Left ventricle myocardium inferior (tissue), 1 donor: ENCODE measurements around the gene SNTA1. TPM values are rescaled to one million over a fixed set of nuclear protein-coding genes. Genes with fewer than 3 reads are reported as not detected.

Experiments
- DNase-seq: peaks from one replicate; pipeline ENCODE4 v3.0.0-alpha.2; 2020
- H3K27ac ChIP-seq: fragments of 200-600 bp; replicated peaks from 2 replicates; pipeline ENCODE4 v1.8.0; 2021
- H3K27me3 ChIP-seq: fragments of 200-600 bp; 2 replicates; pipeline ENCODE4 v1.8.0; 2021; ENCODE audit warnings: low read depth
- H3K36me3 ChIP-seq: fragments of 200-600 bp; 2 replicates; pipeline ENCODE4 v1.8.0; 2021
- H3K4me1 ChIP-seq: fragments of 200-600 bp; 2 replicates; pipeline ENCODE4 v1.8.0; 2021
- H3K4me3 ChIP-seq: fragments of 200-600 bp; 2 replicates; pipeline ENCODE4 v1.8.0; 2021; ENCODE audit warnings: mild to moderate bottlenecking, moderate library complexity
- H3K9me3 ChIP-seq: fragments of 200-600 bp; replicated peaks from 2 replicates; pipeline ENCODE4 v1.8.0; 2021
- intact Hi-C: fragments of 100-400 bp; cut with micrococcal nuclease; formaldehyde crosslinking; loops from one replicate; pipeline ENCODE4 v1.11.0; 2022
- total RNA-seq: library from RNA; stranded (reverse); fragmentation: NEBNext Ultra II Directional; extraction: Animal tissue kit (Norgen Biotek cat#: 25700); gene quantifications from one replicate; pipeline ENCODE4 v1.2.1, GENCODE V29; 2021
- TF ChIP-seq, protein P1 (sequence below): fragments of 200-600 bp; IDR thresholded peaks from 2 replicates; pipeline ENCODE4 v1.8.0; 2021; ENCODE audit warnings: antibody characterized with exemption, mild to moderate bottlenecking, borderline replicate concordance
- donor health status: DM: no; HTN: yes; CAD: no; lungs with severe emphysema.

SNTA1 gene
- total RNA-seq, 1 donor from 2014 or later = 202 TPM

DNA sequence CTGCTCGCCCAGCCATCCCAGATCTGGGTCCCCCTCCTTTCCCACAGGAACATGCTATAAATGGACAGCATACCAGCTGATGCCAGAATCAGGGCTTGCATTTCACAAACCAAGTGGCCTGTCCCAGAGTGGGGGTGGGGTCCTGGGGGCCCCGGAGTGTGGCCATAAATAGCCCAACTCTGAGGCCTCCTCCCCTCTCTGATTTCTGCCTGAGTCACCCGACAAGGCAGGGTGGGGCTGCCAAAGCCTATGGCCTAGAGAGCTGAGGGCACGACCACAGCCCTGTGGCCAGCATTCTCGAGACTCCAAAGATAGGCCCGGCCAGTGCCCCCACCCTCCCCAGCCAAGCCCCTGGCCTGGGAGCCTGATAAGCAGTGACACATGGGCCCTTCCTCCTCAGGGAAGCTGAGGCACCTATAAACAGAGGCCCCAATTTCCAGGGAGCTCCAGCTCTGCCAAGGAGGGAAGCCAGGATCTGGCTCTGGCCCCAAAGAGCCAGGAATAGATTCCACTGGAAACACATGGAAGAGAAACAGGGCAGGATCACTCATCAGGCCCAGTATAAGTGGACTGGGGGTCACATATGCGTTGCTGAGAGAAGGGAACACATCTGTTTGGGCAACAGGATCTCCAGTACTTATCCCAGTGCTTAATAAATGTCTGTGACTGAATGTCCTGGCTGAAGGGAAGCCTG, 20.3 kb downstream of the SNTA1 start:
- H3K4me1 ChIP-seq = peaks cover 94% of the 10 kb centered on the region
- intact Hi-C loops = no loop called here
- H3K9me3 ChIP-seq = no peaks in the 10 kb centered on the region
- H3K4me3 ChIP-seq = no peak overlapping the region
- peak; percentile 79 for DNase-seq
- no peaks in the 10 kb centered on the region for H3K27me3 ChIP-seq
- TF ChIP-seq, protein P1, sequence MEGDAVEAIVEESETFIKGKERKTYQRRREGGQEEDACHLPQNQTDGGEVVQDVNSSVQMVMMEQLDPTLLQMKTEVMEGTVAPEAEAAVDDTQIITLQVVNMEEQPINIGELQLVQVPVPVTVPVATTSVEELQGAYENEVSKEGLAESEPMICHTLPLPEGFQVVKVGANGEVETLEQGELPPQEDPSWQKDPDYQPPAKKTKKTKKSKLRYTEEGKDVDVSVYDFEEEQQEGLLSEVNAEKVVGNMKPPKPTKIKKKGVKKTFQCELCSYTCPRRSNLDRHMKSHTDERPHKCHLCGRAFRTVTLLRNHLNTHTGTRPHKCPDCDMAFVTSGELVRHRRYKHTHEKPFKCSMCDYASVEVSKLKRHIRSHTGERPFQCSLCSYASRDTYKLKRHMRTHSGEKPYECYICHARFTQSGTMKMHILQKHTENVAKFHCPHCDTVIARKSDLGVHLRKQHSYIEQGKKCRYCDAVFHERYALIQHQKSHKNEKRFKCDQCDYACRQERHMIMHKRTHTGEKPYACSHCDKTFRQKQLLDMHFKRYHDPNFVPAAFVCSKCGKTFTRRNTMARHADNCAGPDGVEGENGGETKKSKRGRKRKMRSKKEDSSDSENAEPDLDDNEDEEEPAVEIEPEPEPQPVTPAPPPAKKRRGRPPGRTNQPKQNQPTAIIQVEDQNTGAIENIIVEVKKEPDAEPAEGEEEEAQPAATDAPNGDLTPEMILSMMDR = no peak
- no peaks in the 10 kb centered on the region for H3K36me3 ChIP-seq
- peak overlapping the region; percentile 91 for H3K27ac ChIP-seq

- Histone ChIP-seq H3K36me3 (peaks cover 20% of the 10 kb centered on the region), H3K4me3 (peak overlapping the region; percentile 24), H3K27ac (peak overlapping the region; percentile 91), H3K9me3 (no peaks in the 10 kb centered on the region), H3K27me3 (no peaks in the 10 kb centered on the region), H3K4me1 (peaks cover 80% of the 10 kb centered on the region)
- TF ChIP-seq, protein P1 = no peak
- DNase-seq = peak; percentile 84
- intact Hi-C loops = no loop called here
These were observed 24.2 kb downstream of the SNTA1 start for GRCh38 chr20:33419140-33419974.

DNA sequence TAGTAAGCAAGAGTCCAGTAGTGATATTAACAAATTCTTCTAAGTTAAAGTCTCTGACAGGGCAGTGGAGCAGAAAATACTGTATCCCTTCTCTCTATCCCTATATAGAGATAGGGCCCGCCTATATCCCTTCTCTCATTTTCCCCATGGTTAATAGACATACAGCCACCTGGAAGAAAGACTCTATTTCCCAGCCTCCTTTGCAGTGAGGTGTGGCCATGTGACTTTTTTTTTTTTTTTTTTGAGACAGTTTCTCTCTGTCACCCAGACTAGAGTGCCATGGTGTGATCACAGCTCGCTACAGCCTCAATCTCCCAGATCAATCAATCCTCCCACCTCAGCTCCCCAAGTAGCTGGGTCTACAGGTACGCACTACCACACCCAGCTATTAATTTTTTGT, 25.5 kb downstream of the SNTA1 start:
- TF ChIP-seq, protein P1 = no peak
- Histone ChIP-seq H3K36me3 (peaks cover 25% of the 10 kb centered on the region), H3K4me1 (peaks cover 68% of the 10 kb centered on the region), H3K4me3 (no peak overlapping the region), H3K27me3 (no peaks in the 10 kb centered on the region), H3K27ac (peak overlapping the region; percentile 91), H3K9me3 (no peaks in the 10 kb centered on the region)
- DNase-seq = no peak
- intact Hi-C loops = no loop called here

DNA sequence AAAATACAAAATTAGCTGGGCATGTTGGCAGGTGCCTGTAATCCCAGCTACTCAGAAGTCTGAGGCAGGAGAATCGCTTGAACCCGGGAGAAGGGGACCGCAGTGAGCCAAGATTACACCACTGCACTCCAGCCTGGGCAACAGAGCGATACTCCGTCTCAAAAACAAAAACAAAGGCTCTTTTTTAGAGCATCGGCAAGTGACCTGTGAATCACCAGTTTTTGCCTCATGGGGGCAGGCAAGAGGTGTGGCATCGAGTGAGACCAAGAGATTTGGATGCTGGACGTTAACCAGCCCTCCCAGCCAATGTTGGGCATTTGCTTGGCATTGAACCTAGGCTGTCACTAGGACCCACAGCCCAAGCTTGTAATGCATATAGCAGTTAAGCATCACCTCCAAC, 27.6 kb downstream of the SNTA1 start:
- intact Hi-C loops = no loop called here
- DNase-seq = peak; percentile 39
- TF ChIP-seq, protein P1 = peak; percentile 70
- H3K36me3 ChIP-seq = peaks cover 45% of the 10 kb centered on the region
- H3K4me1 ChIP-seq = peaks cover 49% of the 10 kb centered on the region
- no peak overlapping the region for H3K4me3 ChIP-seq
- peak overlapping the region; percentile 46 for H3K27ac ChIP-seq
- H3K9me3 ChIP-seq = no peaks in the 10 kb centered on the region
- H3K27me3 ChIP-seq = no peaks in the 10 kb centered on the region

- Histone ChIP-seq H3K4me1 (peaks cover 17% of the 10 kb centered on the region), H3K9me3 (no peaks in the 10 kb centered on the region), H3K4me3 (no peak overlapping the region), H3K36me3 (peaks cover 75% of the 10 kb centered on the region), H3K27me3 (no peaks in the 10 kb centered on the region), H3K27ac (no peak overlapping the region)
- intact Hi-C loops = no loop called here
- TF ChIP-seq, protein P1 = no peak
- DNase-seq = no peak
These were observed 31.1 kb downstream of the SNTA1 start for GRCh38 chr20:33412484-33412838.
